ENCODE data around the gene GALNT1.

- TF ChIP-seq PHF8 (IDR thresholded peaks at IDR 0.05; ENCODE audit: borderline replicate concordance, low read length) (no peak), MEF2A (IDR thresholded peaks at IDR 0.05; ENCODE audit: control insufficient read depth, low read depth, low read length) (no peak), CTCF (IDR thresholded peaks at IDR 0.05 in 2 of 3, conservative IDR thresholded peaks at IDR 0.05 in 1 of 3; ENCODE audit: insufficient read depth in 2 of 3, low read depth in 1 of 3, low read length in 3 of 3) (no peak), YY1 (IDR thresholded peaks at IDR 0.05; ENCODE audit: borderline replicate concordance in 1 of 3, control insufficient read depth in 1 of 3, extremely low read depth in 1 of 3, insufficient read depth in 3 of 3, insufficient read length in 1 of 3, insufficient replicate concordance in 2 of 3, low read depth in 1 of 3, low read length in 2 of 3) (no peak), MAFG (tag; conservative IDR thresholded peaks at IDR 0.05) (no peak)
Observed at GRCh38 chr18:35603528-35603927, 22.0 kb downstream of the GALNT1 start.

Data from K562 (cell line).